ENCODE results near the gene CELF4.

DNA sequence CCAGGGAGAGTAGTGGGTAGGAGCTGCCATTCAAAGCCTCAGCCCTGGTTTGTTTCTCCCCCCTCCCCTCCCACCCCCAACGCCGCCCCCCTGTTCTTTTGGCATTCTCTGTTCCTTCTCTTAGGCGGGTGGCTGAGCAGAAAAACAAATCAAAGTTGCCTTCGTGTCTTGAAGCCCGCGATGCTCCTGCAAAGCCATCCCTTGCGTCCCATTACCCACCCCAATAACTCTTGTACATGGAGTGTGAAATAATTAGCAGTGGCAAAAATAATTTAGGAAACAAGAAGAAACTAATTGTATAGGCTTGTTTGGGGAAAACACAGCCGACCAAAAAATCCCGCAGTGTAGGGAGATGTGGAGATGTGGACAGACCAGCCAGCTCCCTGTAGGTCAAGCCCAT, 59.6 kb downstream of the CELF4 start:
- TF ChIP-seq EZH2 (IDR thresholded peaks at IDR 0.05; ENCODE audit: insufficient read depth, poor library complexity, severe bottlenecking) (no peak), EZH2phosphoT487 (IDR thresholded peaks at IDR 0.05; ENCODE audit: insufficient read depth, low read depth) (no peak)

Data from GM23248 (cell line).